GM21447 (cell line): ENCODE data around the gene TACC2.
"Not testable (repeated sequence)": the region's sequence is repeated elsewhere in the genome, so short reads cannot be mapped to it uniquely, and the experiment has no call there.

Source experiments
- ATAC-seq: cut with Tn5 transposase; IDR thresholded peaks from one replicate; pipeline ENCODE4 v1.9.1; 2021; ENCODE audit not compliant: unreplicated experiment

TACC2 gene, protein sequence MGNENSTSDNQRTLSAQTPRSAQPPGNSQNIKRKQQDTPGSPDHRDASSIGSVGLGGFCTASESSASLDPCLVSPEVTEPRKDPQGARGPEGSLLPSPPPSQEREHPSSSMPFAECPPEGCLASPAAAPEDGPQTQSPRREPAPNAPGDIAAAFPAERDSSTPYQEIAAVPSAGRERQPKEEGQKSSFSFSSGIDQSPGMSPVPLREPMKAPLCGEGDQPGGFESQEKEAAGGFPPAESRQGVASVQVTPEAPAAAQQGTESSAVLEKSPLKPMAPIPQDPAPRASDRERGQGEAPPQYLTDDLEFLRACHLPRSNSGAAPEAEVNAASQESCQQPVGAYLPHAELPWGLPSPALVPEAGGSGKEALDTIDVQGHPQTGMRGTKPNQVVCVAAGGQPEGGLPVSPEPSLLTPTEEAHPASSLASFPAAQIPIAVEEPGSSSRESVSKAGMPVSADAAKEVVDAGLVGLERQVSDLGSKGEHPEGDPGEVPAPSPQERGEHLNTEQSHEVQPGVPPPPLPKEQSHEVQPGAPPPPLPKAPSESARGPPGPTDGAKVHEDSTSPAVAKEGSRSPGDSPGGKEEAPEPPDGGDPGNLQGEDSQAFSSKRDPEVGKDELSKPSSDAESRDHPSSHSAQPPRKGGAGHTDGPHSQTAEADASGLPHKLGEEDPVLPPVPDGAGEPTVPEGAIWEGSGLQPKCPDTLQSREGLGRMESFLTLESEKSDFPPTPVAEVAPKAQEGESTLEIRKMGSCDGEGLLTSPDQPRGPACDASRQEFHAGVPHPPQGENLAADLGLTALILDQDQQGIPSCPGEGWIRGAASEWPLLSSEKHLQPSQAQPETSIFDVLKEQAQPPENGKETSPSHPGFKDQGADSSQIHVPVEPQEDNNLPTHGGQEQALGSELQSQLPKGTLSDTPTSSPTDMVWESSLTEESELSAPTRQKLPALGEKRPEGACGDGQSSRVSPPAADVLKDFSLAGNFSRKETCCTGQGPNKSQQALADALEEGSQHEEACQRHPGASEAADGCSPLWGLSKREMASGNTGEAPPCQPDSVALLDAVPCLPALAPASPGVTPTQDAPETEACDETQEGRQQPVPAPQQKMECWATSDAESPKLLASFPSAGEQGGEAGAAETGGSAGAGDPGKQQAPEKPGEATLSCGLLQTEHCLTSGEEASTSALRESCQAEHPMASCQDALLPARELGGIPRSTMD (N-terminal part only)

DNA sequence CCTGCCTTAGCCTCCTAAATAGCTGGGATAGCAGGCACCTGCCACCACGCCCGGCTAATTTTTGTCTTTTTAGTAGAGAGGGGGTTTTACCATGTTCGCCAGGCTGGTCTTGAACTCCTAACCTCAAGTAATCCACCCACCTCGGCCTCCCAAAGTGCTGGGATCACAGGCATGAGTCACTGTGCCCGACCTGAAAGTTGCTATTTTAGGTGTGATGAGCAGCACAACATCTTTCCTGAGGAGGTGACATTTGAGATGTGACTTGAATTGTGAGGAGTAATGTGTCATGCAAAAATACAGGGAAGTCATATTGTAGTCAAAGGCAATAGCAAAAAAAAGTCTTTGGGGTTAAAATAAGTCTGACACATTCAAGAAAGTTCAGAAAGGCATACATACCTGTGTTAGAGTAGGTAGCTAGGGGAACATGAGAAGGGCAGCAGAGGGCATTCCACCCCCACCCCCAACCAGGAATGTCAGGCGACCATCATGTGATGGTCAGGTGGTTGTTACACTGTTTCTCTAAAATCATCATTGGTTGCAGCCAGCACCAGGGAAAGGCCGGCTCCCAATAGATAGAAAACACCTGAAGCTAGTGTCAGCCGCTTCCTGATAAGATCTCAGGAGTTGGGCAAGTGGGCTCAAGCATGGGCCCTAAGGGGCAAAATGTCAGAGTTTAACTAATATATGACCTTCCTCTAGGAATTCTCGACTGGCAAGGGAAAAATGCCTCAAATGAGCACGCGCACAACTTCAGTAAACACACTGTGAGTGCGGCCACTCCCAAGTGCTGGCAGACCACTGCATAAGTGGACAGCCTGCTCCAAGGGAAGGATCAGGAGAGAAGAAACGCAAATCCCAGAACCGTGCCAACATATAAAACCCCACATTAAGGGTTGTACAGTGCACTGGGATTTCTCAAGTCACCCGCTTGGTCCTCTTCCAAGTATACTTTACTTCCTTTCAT, at the start of gene TACC2:
Gene TACC2 (plus strand): TSS at position 803 of the 964 bp plus-strand sequence. CDS start 32,819 bp downstream, outside the sequence.
- no peak for ATAC-seq

DNA sequence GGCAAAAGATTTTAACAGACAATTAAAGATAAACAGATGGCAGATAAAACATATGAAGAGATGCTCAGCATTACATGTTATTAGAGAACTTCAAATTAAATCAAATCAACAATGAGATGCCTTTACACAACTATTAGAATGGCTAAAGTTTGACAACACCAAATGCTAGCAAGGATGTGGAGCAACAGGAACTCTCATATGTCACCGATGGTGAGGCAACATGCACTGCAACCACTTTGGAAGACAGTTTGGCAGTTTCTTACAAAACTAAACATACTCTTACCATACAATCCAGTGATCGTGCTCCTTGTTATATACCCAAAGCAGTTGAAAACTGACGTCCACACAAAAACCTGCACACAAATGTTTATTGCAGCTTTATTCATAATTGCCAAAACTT, 47.4 kb upstream of the TACC2 start:
- no peak for ATAC-seq

DNA sequence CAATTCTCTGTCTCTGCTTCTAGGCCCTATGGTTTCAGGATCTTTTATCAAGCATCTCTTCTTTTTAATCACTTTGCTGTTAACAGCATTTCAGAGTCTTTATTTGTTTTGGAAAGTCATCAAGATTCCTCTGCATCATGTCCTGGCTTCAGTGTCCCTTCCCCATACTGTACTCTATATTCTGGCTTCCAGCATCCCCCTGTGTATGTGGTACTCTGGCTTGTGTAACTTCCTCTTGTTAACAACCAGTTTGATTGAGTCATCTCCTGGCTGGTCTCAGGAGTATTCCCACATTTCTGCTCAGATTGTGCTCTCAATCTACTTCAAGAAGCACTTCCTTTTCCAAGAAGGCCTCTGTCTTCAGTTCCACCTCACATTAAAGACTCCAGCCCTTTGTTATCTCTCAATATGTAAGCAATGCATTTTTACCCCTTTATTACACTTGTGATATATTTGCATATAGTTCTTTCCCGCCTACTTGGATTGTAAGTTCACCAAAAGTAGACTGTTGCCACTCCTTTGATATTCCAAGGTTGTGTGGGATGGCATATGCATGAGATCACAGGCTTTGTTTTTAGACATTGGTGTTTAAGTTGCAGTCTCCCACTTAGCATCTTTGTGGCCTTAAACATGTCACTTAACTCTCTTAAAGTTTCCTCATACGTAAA, 46.1 kb upstream of the TACC2 start:
- no peak for ATAC-seq

DNA sequence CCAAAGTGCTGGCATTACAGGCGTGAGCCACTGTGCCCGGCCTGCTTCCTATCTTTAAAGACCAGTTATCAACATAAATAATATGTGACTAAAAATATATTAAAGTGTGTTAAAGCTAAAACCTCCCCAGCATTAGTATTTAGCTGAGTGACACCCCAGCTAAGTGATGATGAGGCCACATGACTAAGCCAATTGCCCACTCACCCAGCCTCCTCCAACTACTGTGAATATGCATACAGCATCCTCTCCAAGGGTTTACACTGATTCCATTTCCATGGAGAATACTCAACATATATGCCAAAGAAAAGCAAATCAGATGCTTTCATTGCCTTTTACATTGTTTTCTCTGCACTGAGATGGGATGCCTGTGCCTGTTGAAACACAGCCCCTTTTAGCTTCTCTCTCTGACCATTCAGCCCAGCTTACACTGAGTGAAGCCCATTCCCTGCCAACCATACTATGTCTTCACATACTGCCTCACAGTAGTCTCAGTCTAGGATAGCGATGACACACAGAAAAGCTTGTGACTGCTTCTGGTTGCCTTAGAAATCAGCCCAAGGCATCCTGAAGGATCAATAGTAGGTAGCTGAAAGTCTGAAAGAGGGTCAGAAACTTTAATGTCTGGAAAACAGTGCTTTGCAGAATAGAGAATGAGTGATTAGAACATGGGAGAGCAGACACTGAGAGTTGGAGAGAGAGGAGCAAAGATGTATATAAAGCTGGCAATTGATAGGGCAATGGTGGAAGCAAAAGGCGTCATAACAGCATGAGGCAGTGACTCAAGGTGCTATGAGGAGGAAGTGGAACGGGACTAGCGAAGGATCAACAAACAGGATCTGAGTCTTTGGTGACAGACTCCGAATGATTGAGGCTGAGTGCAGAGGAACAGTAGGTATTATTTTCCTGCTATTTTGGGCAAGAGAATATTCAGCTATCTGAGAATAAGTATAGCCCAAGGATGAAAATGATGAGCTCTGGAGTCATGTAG, 41.3 kb upstream of the TACC2 start:
- no peak for ATAC-seq

DNA sequence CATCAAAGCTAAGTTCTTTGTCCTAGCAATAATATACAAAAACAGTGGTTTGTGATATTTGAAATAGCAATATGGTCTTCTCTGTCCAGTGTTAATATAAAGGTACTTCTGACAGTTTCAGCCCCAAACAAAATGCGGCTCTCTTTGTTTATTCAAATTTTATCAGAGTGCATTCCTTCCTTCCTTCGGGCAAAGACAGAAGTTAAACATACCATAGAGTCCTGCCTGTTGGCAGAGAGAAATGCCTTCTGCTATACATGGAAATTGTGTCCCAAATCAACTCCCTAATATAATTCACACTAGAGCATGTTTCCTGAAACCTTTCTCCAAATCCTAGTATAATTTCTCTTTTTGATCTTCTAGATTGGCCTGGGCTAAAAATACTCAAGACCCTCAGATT, 39.9 kb upstream of the TACC2 start:
- ATAC-seq: no peak

DNA sequence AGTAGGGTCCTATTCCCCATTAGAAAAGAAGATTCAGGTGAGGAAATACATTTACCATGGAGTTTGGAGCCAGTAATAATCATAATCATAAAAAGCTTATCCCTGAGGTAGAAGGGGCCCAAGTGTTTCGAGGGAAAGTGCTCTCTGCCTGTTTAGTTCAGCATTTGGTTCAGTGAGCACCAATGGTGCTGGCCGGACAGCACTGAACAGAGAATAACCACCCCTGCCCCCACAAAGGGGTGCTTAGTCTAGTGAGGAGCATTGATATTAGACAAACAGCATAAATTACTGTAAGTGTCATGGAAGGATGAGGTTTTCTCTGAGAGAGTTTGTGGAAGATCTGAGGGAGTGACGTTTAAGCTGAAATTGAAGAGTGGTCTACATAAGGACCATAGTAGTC, 39.5 kb upstream of the TACC2 start:
- no peak for ATAC-seq

DNA sequence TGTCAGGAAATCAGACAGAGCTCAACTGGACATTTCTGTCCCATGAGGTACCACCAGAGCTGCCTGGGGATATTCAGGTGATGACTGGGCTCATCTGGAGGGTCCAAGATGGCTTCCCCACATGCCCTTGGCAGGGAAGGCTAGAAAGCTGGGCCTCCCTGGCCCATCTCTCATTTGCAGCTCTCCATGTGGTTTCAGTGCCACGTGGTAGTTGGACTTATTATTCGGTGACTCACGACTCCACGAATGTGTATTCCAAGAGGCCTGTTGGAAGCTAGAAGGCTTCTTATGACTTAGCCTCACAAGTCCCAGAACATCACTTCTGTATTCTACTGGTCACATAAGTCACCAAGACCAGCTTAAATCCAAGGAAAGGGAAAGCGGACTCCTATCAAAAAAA, 36.7 kb upstream of the TACC2 start:
- no peak for ATAC-seq

DNA sequence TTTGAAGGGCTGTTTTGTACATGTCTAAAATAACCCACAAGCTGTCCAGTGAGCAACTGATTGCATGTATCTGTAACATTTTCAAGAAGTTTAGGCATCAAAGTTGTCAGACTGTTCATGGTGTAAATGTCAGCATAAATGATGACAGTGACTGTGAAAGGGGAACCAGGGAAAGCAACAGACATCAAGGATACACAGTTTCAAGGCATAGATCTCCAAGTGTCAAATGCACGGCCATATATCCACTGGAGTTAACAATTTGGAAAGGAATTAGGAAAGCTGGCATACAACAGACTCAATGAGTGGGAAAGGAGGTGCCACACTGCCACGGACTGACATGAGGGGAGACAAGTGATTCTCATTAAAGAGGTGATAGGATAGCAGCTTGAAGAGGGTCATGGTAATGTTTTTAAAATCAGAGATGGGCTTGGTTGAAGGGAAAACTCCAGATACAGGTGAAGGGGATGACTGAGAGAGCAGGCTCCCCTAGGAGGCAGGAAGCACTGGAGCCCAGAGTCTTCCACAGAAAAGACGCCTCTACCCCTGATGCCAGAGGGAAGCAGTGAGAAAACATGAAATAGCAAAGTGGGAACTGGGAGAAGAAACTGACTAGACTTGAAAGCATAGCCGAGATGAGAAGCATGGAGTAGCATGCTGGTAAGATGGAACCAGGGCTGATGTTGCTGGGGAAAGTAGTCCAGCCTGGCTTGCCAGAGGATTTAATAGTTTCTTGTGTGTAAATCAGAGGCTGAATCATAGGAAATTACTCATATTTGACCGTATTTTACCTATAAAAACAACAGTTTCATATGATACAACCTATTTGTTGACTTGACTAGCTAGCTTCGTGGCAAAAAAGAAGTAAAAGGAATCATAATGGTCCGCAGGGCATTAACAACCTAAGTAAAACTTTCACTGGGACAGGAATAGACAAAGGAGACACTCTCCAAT, 32.6 kb upstream of the TACC2 start:
- ATAC-seq: no peak

DNA sequence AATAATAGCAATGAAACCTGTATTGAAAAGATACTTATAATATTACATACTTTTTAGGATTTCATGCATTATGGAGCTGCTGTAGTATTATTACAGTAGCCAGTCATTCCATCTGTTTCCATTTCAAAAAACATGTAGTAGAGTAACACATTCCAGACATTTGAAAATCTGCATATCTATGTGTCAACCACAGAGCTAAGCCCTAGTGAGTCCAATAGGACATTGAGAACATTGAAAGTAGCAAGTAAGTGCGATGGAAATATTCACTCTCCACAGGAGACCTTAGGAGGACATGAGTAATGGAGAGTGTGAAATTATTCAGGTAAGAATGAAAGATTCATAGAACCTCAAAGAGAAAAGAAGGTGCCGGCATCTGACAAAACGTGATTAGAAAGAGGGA, 29.3 kb upstream of the TACC2 start:
- no peak for ATAC-seq

DNA sequence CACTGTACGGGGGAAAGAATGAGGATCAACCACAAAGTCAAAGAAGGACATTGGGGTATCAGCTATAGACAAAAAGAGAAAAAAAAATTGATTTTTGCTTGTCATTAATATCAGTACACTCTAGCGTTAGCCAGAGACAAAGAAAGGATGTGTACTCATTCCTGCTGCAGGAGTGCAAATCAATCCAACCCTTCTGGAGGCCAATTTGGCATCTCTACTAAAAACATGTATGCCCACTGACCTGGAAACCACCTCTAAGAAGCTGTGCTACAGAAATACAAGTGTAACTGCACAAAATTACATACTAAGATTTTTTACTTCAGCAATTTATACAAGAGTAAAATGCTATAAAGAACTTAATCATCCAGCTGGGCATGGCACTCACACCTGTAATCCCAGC, 27.5 kb upstream of the TACC2 start:
- no peak for ATAC-seq

DNA sequence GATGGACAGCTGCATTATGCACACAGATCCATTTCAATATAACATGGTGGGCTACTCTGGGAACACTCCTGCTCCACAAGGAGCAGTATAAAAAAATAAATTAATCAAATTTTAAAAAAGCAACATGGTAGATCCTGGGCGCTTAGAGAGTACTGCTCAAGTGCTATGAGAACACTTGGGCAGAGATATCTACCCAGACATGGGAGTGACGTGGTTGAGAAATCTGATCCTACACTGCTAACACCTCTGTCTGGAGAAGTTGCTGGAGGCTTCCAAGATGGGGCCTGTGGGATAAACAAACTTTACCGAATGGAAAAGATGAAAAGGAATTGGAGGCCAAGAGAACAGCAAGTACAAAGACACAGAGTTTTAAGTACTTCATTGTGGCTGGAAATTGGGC, 23.0 kb upstream of the TACC2 start:
- ATAC-seq: no peak

DNA sequence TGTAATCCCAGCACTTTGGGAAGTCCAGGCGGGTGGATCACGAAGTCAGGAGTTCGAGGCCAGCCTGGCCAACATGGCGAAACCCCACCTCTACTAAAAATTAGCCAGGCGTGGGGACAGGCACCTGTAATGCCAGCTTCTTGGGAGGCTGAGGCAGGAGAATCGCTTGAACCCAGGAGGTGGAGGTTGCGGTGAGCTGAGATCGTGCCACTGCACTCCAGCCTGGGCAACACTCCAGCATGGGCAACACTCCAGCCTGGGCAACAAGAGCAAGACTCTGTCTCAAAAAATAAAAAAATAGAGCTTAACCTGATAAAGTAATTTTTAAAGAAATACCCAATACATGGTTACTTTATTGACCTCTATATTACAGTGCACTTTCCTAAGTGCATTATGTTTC, 19.9 kb upstream of the TACC2 start:
- not testable (repeated sequence) for ATAC-seq

DNA sequence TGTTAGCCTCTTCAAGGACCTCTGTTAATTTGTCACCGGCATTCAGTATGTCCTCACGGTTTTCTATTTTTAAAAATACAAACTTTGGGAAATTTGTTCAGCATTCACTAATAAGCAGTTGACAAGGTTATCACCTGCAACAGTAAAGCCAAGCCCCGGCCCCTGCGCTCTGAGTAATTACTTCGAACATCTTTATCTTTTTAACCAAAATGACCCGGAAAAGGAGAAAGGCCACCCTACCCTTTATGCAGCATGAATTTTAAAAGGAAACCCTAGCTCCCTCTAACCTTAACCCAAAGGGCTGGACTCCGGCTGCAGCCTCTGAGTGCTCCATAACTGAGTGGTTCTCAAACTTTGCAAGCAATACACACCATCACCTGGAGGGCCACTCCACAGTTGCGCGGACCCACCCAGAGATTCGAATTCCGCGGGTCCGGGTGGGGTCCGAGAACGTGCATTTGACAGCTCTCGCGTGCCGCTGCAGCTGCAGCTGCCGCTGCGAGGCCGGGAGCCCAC, 14.9 kb upstream of the TACC2 start:
- no peak for ATAC-seq

DNA sequence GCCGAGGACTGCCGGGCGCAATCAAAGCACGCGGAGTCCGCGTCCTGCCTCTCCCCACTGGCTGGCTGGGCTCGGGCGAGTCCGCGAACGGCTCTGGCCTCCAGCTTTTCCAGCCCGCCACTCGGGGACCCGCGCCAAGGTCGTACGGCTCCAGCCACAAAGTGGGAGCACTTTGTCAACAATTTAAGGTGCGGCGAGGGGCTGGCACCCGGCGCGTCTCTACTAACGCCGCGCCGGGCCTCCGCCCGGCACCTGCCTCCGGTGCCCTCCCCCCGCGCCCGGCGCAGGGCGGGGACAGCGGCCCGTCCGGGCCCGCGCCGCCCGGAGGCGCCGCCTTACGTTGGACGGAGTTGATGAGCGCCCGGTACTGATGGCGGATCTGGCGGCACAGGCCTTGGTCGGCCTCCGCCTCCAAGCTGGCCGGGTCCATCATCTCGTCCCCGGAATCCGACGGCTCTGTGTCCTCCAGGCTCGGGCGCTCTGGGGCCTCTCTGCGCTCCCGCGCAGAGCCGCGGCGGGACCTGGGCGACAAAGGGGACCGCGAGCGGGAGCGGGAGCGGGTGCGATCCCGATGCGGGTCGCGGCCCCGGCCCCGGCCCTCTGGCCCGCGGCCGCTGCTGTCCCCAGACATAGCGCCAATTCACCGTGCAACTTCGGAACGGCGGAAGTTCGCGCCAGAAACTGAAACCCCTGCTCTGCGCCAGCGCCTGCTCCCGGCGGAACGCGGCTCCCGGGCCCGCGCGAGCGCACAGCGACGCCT, 14.2 kb upstream of the TACC2 start, which contains the start of gene NSMCE4A:
Gene NSMCE4A (minus strand): TSS at position 683 of the 760 bp plus-strand sequence. CDS start 52 bp downstream, at position 631.
- peak; percentile 81 for ATAC-seq

DNA sequence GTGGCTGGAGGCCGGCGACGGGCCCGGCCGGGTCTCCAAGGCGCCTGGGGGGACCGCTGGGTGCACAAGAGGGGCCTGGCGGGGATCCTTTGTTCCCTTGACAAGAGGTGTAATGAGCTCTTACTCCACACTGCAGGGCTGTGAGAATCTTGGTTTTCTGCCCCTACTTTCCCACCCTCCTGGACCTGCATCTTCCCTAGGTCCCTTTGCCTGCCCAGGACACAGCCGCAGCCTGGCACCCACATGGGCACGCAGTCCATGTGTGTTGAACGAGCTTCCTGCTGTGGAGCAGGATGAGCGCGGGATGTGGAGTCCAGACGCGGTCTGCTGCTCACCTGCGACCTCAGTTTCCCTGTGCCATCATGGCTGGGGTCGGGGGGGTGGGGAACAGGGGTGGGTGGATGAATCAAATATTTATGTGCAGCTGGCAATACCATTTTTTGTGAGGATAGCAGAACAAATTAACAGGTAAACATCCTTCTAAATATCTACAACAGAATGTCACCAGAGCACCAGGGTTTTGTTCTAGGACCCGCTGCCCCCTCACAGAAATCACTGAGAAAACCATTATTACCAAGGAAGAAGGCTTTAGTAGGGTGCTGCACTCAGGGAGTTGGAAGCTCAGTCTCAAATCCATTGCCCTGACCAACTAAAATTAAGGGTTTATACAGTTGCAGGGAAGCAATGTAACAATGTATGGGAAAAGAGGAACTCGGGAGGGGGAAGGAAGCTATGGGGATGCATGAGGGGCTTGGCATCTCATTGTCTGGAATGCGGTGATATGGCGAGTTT, 13.5 kb upstream of the TACC2 start:
- ATAC-seq: no peak

DNA sequence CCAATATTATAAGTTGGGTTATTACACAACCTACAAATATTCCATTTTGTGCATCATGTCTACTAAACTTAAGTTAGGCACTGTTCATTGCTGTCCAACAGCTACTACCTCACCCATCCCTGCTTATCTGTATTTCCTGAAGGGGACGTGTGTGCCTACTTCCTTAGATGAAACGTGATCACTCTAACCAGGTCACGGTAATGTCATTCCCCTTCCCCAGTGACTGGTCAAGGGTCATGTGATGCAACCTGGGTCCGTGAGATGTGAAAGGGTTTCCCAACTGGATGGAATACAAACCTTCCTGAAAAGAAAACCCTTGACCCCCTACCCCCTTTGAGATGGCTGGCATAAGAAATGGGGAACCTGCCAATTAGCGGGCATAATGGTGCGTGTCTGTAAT, 12.4 kb upstream of the TACC2 start:
- no peak for ATAC-seq
